Astrocyte (in vitro differentiated cells and primary cell): Measurements from ENCODE around the gene GRK2. TPM values are rescaled to one million over a fixed set of nuclear protein-coding genes. Genes with fewer than 3 reads are reported as not detected.

Experiments used
- DNase-seq: peaks from one replicate; pipeline ENCODE4 v3.0.0-alpha.2; 2010; ENCODE audit warnings: low read depth
- FAIRE-seq: peaks from 2 replicates; lab custom pipeline; 2011; peaks lifted over from hg19 to GRCh38; lab: Jason Lieb, UNC
- H2AFZ ChIP-seq: 2 replicates; pipeline ENCODE4 v1.6.0; 2012; ENCODE audit warnings: low read depth, low read length, inconsistent platforms
- H3K27ac ChIP-seq: 2 replicates; pipeline ENCODE4 v1.5.1; 2011; ENCODE audit warnings: low read depth, low read length, inconsistent platforms
- H3K27me3 ChIP-seq: 2 replicates; pipeline ENCODE4 v1.6.0; 2011; ENCODE audit warnings: low read length, inconsistent platforms; ENCODE audit not compliant: insufficient read depth
- H3K36me3 ChIP-seq: 2 replicates; pipeline ENCODE4 v1.5.1; 2011; ENCODE audit warnings: low read length, inconsistent platforms; ENCODE audit not compliant: insufficient read depth
- H3K4me1 ChIP-seq: 2 replicates; pipeline ENCODE4 v1.5.1; 2011; ENCODE audit warnings: low read length, inconsistent platforms; ENCODE audit not compliant: insufficient read depth
- H3K4me2 ChIP-seq: 2 replicates; pipeline ENCODE4 v1.6.0; 2012; ENCODE audit warnings: low read length, inconsistent platforms
- H3K4me3 ChIP-seq: 2 replicates; pipeline ENCODE4 v1.5.1; 2011; ENCODE audit warnings: low read depth, mild to moderate bottlenecking, low read length, inconsistent platforms; ENCODE audit not compliant: insufficient read depth
- H3K79me2 ChIP-seq: 2 replicates; pipeline ENCODE4 v1.6.0; 2012; ENCODE audit warnings: mild to moderate bottlenecking, low read length, inconsistent platforms; ENCODE audit not compliant: insufficient read depth
- H3K9ac ChIP-seq: 2 replicates; pipeline ENCODE4 v1.6.0; 2012; ENCODE audit warnings: mild to moderate bottlenecking, low read length, inconsistent platforms
- H3K9me3 ChIP-seq: 2 replicates; pipeline ENCODE4 v1.5.1; 2012; ENCODE audit warnings: low read depth, mild to moderate bottlenecking, low read length, inconsistent platforms; ENCODE audit not compliant: insufficient read depth
- H4K20me1 ChIP-seq: 2 replicates; pipeline ENCODE4 v1.6.0; 2012; ENCODE audit warnings: low read length, inconsistent platforms; ENCODE audit not compliant: insufficient read depth
- H3K27ac Mint-ChIP-seq: one replicate; pipeline ENCODE4 v1.8.0; 2021; ENCODE audit warnings: mild to moderate bottlenecking, mixed read lengths; ENCODE audit not compliant: unreplicated experiment
- H3K27me3 Mint-ChIP-seq: one replicate; pipeline ENCODE4 v1.8.0; 2021; ENCODE audit warnings: low read depth, mixed read lengths; ENCODE audit not compliant: unreplicated experiment
- H3K36me3 Mint-ChIP-seq: one replicate; pipeline ENCODE4 v1.8.0; 2021; ENCODE audit warnings: low read depth, mixed read lengths; ENCODE audit not compliant: unreplicated experiment
- H3K4me1 Mint-ChIP-seq: one replicate; pipeline ENCODE4 v1.8.0; 2021; ENCODE audit warnings: low read depth, mixed read lengths; ENCODE audit not compliant: unreplicated experiment
- H3K4me3 Mint-ChIP-seq: one replicate; pipeline ENCODE4 v1.8.0; 2021; ENCODE audit warnings: mild to moderate bottlenecking, moderate library complexity, mixed read lengths; ENCODE audit not compliant: unreplicated experiment
- H3K9me3 Mint-ChIP-seq: one replicate; pipeline ENCODE4 v1.8.0; 2021; ENCODE audit warnings: mild to moderate bottlenecking, mixed read lengths; ENCODE audit not compliant: unreplicated experiment
- EZH2 ChIP-seq: IDR thresholded peaks from 2 replicates; pipeline ENCODE4 v1.6.1; 2012; ENCODE audit warnings: mild to moderate bottlenecking, low read length, inconsistent platforms; ENCODE audit not compliant: insufficient read depth
- total RNA-seq: library from RNA; stranded (reverse); gene quantifications from 2 replicates; pipeline ENCODE4 v1.2.1, GENCODE V29; 2021
- TF ChIP-seq, protein P1 (sequence below): IDR thresholded peaks from 2 replicates; pipeline ENCODE4 v1.5.1; 2011; ENCODE audit warnings: low read depth, mild to moderate bottlenecking, inconsistent platforms, low read length, moderate library complexity; ENCODE audit not compliant: insufficient read depth

The GRK2 gene
- total RNA-seq, 1 donor from 2014 or later: 34.0 TPM

DNA sequence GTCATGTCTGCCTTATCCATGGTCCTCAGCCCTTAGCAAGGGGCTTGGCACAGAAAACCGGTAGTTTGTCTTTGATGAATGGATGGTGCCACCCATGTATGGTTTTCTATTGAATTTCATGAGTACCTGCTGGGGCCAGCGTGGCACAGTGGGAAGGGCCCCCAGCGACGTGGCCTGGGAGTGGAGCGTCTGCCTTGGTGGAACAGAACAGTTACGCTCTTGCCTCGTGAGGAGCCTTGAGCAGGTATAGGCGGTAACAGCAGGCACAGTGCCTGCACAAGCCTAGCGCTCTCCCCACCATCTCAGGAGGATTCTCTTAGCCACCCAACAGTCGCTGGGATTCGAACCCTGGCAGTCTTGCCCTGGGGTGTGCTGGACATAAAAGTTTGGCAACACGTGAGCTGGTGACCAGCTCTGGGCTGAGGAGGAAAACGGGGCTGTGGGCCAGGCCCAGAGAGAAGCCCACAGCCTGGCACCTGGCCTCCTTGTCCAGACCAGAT lies 34.0 kb downstream of the GRK2 start:
- H3K27me3 Mint-ChIP-seq: peaks cover 2% of the 10 kb centered on the region
- no peak overlapping the region for H2AFZ ChIP-seq
- no peaks in the 10 kb centered on the region for H3K27me3 ChIP-seq
- no peak for DNase-seq
- no peak for TF ChIP-seq EZH2
- TF ChIP-seq, protein P1, sequence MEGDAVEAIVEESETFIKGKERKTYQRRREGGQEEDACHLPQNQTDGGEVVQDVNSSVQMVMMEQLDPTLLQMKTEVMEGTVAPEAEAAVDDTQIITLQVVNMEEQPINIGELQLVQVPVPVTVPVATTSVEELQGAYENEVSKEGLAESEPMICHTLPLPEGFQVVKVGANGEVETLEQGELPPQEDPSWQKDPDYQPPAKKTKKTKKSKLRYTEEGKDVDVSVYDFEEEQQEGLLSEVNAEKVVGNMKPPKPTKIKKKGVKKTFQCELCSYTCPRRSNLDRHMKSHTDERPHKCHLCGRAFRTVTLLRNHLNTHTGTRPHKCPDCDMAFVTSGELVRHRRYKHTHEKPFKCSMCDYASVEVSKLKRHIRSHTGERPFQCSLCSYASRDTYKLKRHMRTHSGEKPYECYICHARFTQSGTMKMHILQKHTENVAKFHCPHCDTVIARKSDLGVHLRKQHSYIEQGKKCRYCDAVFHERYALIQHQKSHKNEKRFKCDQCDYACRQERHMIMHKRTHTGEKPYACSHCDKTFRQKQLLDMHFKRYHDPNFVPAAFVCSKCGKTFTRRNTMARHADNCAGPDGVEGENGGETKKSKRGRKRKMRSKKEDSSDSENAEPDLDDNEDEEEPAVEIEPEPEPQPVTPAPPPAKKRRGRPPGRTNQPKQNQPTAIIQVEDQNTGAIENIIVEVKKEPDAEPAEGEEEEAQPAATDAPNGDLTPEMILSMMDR: no peak
- peaks cover 10% of the 10 kb centered on the region for H3K4me1 ChIP-seq
- peaks cover 10% of the 10 kb centered on the region for H3K36me3 ChIP-seq
- H3K9me3 ChIP-seq: peaks cover 3% of the 10 kb centered on the region
- no peak overlapping the region for H3K4me3 ChIP-seq
- no peak overlapping the region for H3K4me2 ChIP-seq
- no peak overlapping the region for H3K27ac Mint-ChIP-seq
- H3K9me3 Mint-ChIP-seq: peaks cover 5% of the 10 kb centered on the region
- H3K36me3 Mint-ChIP-seq: peaks cover 25% of the 10 kb centered on the region
- peaks cover 18% of the 10 kb centered on the region for H3K79me2 ChIP-seq
- no peak overlapping the region for H3K9ac ChIP-seq
- H3K4me1 Mint-ChIP-seq: peaks cover 5% of the 10 kb centered on the region
- peaks cover 33% of the 10 kb centered on the region for H4K20me1 ChIP-seq
- no peak overlapping the region for H3K4me3 Mint-ChIP-seq
- no peak overlapping the region for H3K27ac ChIP-seq
- FAIRE-seq: no peak

DNA sequence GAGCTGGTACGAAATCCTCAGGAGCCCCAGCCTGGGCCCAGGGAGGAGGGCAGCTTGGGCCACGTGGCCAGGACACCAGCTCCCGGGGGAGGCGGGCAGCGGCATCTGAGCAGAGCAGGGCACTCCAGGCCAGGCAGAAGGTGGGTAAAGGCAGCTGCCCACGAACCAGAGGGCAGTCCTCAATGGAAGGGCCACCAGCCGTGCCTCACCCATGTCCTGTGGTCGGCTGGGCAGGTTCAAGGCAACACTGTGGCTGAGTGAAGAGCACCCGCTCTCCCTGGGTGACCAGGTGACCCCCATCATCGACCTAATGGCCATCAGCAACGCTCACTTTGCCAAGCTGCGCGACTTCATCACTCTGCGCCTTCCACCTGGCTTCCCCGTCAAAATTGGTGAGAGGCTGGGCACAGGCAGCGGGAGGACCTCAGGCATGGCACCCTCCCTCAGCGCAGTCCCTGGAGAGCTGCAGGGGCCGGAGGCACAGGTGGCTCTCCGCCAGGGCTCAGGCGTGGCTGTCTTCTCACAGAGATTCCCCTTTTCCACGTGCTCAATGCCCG lies 34.6 kb downstream of the GRK2 start:
- FAIRE-seq: no peak

More for the DNA sequence above, 34.6 kb downstream of the GRK2 start:
- no peak for TF ChIP-seq EZH2
- TF ChIP-seq, protein P1: no peak
- DNase-seq: no peak
- H3K4me1 Mint-ChIP-seq: peaks cover 5% of the 10 kb centered on the region
- peaks cover 13% of the 10 kb centered on the region for H3K79me2 ChIP-seq
- no peak overlapping the region for H3K27ac ChIP-seq
- H3K27me3 ChIP-seq: no peaks in the 10 kb centered on the region
- H3K4me2 ChIP-seq: no peak overlapping the region
- peaks cover 3% of the 10 kb centered on the region for H3K9me3 Mint-ChIP-seq
- no peak overlapping the region for H3K4me3 ChIP-seq
- H3K27ac Mint-ChIP-seq: no peak overlapping the region
- peaks cover 33% of the 10 kb centered on the region for H4K20me1 ChIP-seq
- H3K4me3 Mint-ChIP-seq: no peak overlapping the region
- H3K36me3 ChIP-seq: peaks cover 7% of the 10 kb centered on the region
- H3K27me3 Mint-ChIP-seq: peaks cover 2% of the 10 kb centered on the region
- peaks cover 21% of the 10 kb centered on the region for H3K36me3 Mint-ChIP-seq
- H3K9me3 ChIP-seq: no peaks in the 10 kb centered on the region
- no peak overlapping the region for H3K9ac ChIP-seq
- H2AFZ ChIP-seq: no peak overlapping the region
- H3K4me1 ChIP-seq: peaks cover 10% of the 10 kb centered on the region
